ENCODE measurements around the gene AAR2. TPM values are rescaled to one million over a fixed set of nuclear protein-coding genes. Genes with fewer than 3 reads are reported as not detected.

Gene AAR2
- total RNA-seq, 8 experiments from 2014 or later: 18.1 to 32.5 (median 24.2) TPM

GRCh38 chr20:36275441-36276189, 39.3 kb downstream of the AAR2 start:
- peak in 4 of 8 experiments; percentile 5 to 28 (median 22) for ATAC-seq (replicated peaks in 6 of 8)
- 20 to 100% (median 90%) methylated on average over 1 to 9 of the region's 12 CpGs; no CpG with 5 or more reads in 3 of the 10 experiments for WGBS, 10 experiments
- no peak overlapping the region for H3K27ac ChIP-seq
- no peak overlapping the region for H3K4me3 ChIP-seq
- in situ Hi-C loops (cut with MboI; ENCODE audit: low pct_unique_long_range_greater_than_20kb in 2 of 9, low sequenced_read_pairs in 9 of 9, unreplicated experiment in 9 of 9): loop anchor here in 1 of 9 experiments (10.0 kb wide), 1 partner anchor 159 kb away; no protein-coding TSS in a partner anchor
- H3K4me1 ChIP-seq (replicated peaks in 1 of 2): peaks cover 8 to 19% of the 10 kb centered on the region in 2 donors

- 20 to 80% (median 45%) methylated on average over 2 to 5 of the region's 9 CpGs; no CpG with 5 or more reads in 6 of the 10 experiments for WGBS, 10 experiments
- no peak overlapping the region for H3K4me3 ChIP-seq
- no peak for ATAC-seq (replicated peaks in 6 of 8)
Measured at GRCh38 chr20:36277546-36277945, 41.3 kb downstream of the AAR2 start.

GRCh38 chr20:36279362-36279761, 43.1 kb downstream of the AAR2 start:
- 0 to 65% (median 60%) methylated on average over 1 to 2 of the region's 5 CpGs; no CpG with 5 or more reads in 5 of the 10 experiments for WGBS, 10 experiments
- no peak overlapping the region for H3K4me3 ChIP-seq
- in situ Hi-C loops (cut with MboI; ENCODE audit: low pct_unique_long_range_greater_than_20kb in 2 of 9, low sequenced_read_pairs in 9 of 9, unreplicated experiment in 9 of 9): loop anchor here in 1 of 9 experiments (10.0 kb wide), 1 partner anchor 155 kb away; no protein-coding TSS in a partner anchor
- no peak for ATAC-seq (replicated peaks in 6 of 8)
- no peak overlapping the region for H3K27ac ChIP-seq
- peaks cover 4 to 10% of the 10 kb centered on the region in 2 donors for H3K4me1 ChIP-seq (replicated peaks in 1 of 2)

More at GRCh38 chr20:36277546-36277945, 41.3 kb downstream of the AAR2 start:
- Histone ChIP-seq H3K4me1 (replicated peaks in 1 of 2) (peaks cover 8 to 19% of the 10 kb centered on the region in 2 donors), H3K27ac (no peak overlapping the region)
- in situ Hi-C loops (cut with MboI; ENCODE audit: low pct_unique_long_range_greater_than_20kb in 2 of 9, low sequenced_read_pairs in 9 of 9, unreplicated experiment in 9 of 9): loop anchor here in 1 of 9 experiments (10.0 kb wide), 1 partner anchor 157 kb away; no protein-coding TSS in a partner anchor

GRCh38 chr20:36279776-36280175, 43.5 kb downstream of the AAR2 start:
- in situ Hi-C loops (cut with MboI; ENCODE audit: low pct_unique_long_range_greater_than_20kb in 2 of 9, low sequenced_read_pairs in 9 of 9, unreplicated experiment in 9 of 9): loop anchor here in 1 of 9 experiments (10.0 kb wide), 1 partner anchor 155 kb away; no protein-coding TSS in a partner anchor
- Histone ChIP-seq H3K4me3 (no peak overlapping the region), H3K27ac (no peak overlapping the region), H3K4me1 (replicated peaks in 1 of 2) (peaks cover under 1 to 8% of the 10 kb centered on the region in 2 donors)
- ATAC-seq (replicated peaks in 6 of 8): no peak
- WGBS, 10 experiments: 8 to 100% (median 55%) methylated on average over 1 to 3 of the region's 6 CpGs; no CpG with 5 or more reads in 4 of the 10 experiments

GRCh38 chr20:36281785-36282380, 45.6 kb downstream of the AAR2 start:
- in situ Hi-C loops (cut with MboI; ENCODE audit: low pct_unique_long_range_greater_than_20kb in 2 of 9, low sequenced_read_pairs in 9 of 9, unreplicated experiment in 9 of 9): no loop called here
- H3K4me3 ChIP-seq: no peak overlapping the region
- WGBS, 10 experiments: 27 to 100% (median 65%) methylated on average over 2 to 8 of the region's 10 CpGs; no CpG with 5 or more reads in 1 of the 10 experiments
- no peak for ATAC-seq (replicated peaks in 6 of 8)
- H3K4me1 ChIP-seq (replicated peaks in 1 of 2): no peaks in the 10 kb centered on the region
- H3K27ac ChIP-seq: no peak overlapping the region

- no peak overlapping the region for H3K27ac ChIP-seq
- no peak for ATAC-seq (replicated peaks in 6 of 8)
- WGBS, 10 experiments: 33 to 100% (median 64%) methylated on average over 2 to 5 of the region's 5 CpGs; no CpG with 5 or more reads in 6 of the 10 experiments
- no peak overlapping the region for H3K4me3 ChIP-seq
- no peaks in the 10 kb centered on the region for H3K4me1 ChIP-seq (replicated peaks in 1 of 2)
- in situ Hi-C loops (cut with MboI; ENCODE audit: low pct_unique_long_range_greater_than_20kb in 2 of 9, low sequenced_read_pairs in 9 of 9, unreplicated experiment in 9 of 9): no loop called here
Measured at GRCh38 chr20:36284751-36285150, 48.5 kb downstream of the AAR2 start.

GRCh38 chr20:36285746-36286447, 49.6 kb downstream of the AAR2 start:
- WGBS, 10 experiments: 33 to 94% (median 74%) methylated on average over 2 to 5 of the region's 11 CpGs; no CpG with 5 or more reads in 1 of the 10 experiments
- in situ Hi-C loops (cut with MboI; ENCODE audit: low pct_unique_long_range_greater_than_20kb in 2 of 9, low sequenced_read_pairs in 9 of 9, unreplicated experiment in 9 of 9): no loop called here
- ATAC-seq (replicated peaks in 6 of 8): no peak

GRCh38 chr20:36297656-36298055, 61.4 kb downstream of the AAR2 start:
- in situ Hi-C loops (cut with MboI; ENCODE audit: low pct_unique_long_range_greater_than_20kb in 2 of 9, low sequenced_read_pairs in 9 of 9, unreplicated experiment in 9 of 9): no loop called here
- WGBS, 10 experiments: 0 to 100% (median 37%) methylated on average over 1 of the region's 5 CpGs; no CpG with 5 or more reads in 4 of the 10 experiments
- no peak for ATAC-seq (replicated peaks in 6 of 8)
- H3K4me3 ChIP-seq: no peak overlapping the region
- H3K4me1 ChIP-seq (replicated peaks in 1 of 2): peaks cover 0 to 2% of the 10 kb centered on the region in 2 donors
- no peak overlapping the region for H3K27ac ChIP-seq

More at GRCh38 chr20:36285746-36286447, 49.6 kb downstream of the AAR2 start:
- no peak overlapping the region for H3K4me3 ChIP-seq
- no peaks in the 10 kb centered on the region for H3K4me1 ChIP-seq (replicated peaks in 1 of 2)
- no peak overlapping the region for H3K27ac ChIP-seq

- peaks cover 0 to 3% of the 10 kb centered on the region in 2 donors for H3K4me1 ChIP-seq (replicated peaks in 1 of 2)
- no peak for ATAC-seq (replicated peaks in 6 of 8)
- no peak overlapping the region for H3K27ac ChIP-seq
- no peak overlapping the region for H3K4me3 ChIP-seq
- WGBS, 10 experiments: 0 to 83% (median 24%) methylated on average over 1 to 3 of the region's 3 CpGs; no CpG with 5 or more reads in 4 of the 10 experiments
- in situ Hi-C loops (cut with MboI; ENCODE audit: low pct_unique_long_range_greater_than_20kb in 2 of 9, low sequenced_read_pairs in 9 of 9, unreplicated experiment in 9 of 9): no loop called here
Measured at GRCh38 chr20:36298061-36298460, 61.8 kb downstream of the AAR2 start.

- in situ Hi-C loops (cut with MboI; ENCODE audit: low pct_unique_long_range_greater_than_20kb in 2 of 9, low sequenced_read_pairs in 9 of 9, unreplicated experiment in 9 of 9): no loop called here
- WGBS, 10 experiments: 20 to 100% (median 50%) methylated on average over 1 to 7 of the region's 11 CpGs; no CpG with 5 or more reads in 3 of the 10 experiments
- H3K4me1 ChIP-seq (replicated peaks in 1 of 2): peaks cover 0 to 3% of the 10 kb centered on the region in 2 donors
- H3K27ac ChIP-seq: no peak overlapping the region
- ATAC-seq (replicated peaks in 6 of 8): no peak
- H3K4me3 ChIP-seq: no peak overlapping the region
Measured at GRCh38 chr20:36298795-36299339, 62.6 kb downstream of the AAR2 start.

GRCh38 chr20:36299459-36299858, 63.2 kb downstream of the AAR2 start:
- WGBS, 10 experiments: 0 to 100% (median 40%) methylated on average over 1 to 3 of the region's 4 CpGs; no CpG with 5 or more reads in 3 of the 10 experiments

GRCh38 chr20:36301359-36302119, 65.3 kb downstream of the AAR2 start:
- ATAC-seq (replicated peaks in 6 of 8): no peak
- in situ Hi-C loops (cut with MboI; ENCODE audit: low pct_unique_long_range_greater_than_20kb in 2 of 9, low sequenced_read_pairs in 9 of 9, unreplicated experiment in 9 of 9): no loop called here
- H3K27ac ChIP-seq: no peak overlapping the region
- no peak overlapping the region for H3K4me3 ChIP-seq
- H3K4me1 ChIP-seq (replicated peaks in 1 of 2): peaks cover 0 to 3% of the 10 kb centered on the region in 2 donors
- WGBS, 10 experiments: 0 to 83% (median 19%) methylated on average over 1 to 5 of the region's 7 CpGs; no CpG with 5 or more reads in 4 of the 10 experiments

More at GRCh38 chr20:36299459-36299858, 63.2 kb downstream of the AAR2 start:
- no peak for ATAC-seq (replicated peaks in 6 of 8)
- Histone ChIP-seq H3K27ac (no peak overlapping the region), H3K4me3 (no peak overlapping the region), H3K4me1 (replicated peaks in 1 of 2) (peaks cover 0 to 3% of the 10 kb centered on the region in 2 donors)
- in situ Hi-C loops (cut with MboI; ENCODE audit: low pct_unique_long_range_greater_than_20kb in 2 of 9, low sequenced_read_pairs in 9 of 9, unreplicated experiment in 9 of 9): no loop called here

All from motor neuron (in vitro differentiated cells).